Thyroid gland (tissue), 4 donors: Measurements from ENCODE around the gene ABCC4.

Experiments used
- POLR2A ChIP-seq, 2 donors: fragments of 450-650 bp; IDR thresholded peaks; one replicate each; pipeline ENCODE4 v1.6.1; 2017; ENCODE audit warnings: antibody characterized with exemption in 2 of 2, mild to moderate bottlenecking in 2 of 2, moderate library complexity in 1 of 2
- TF ChIP-seq, protein P1 (sequence below), 6 experiments: fragments of 200-600 bp in 3 of 6; fragments of 450-650 bp in 3 of 6; sonication (generic) in 3 of 6; IDR thresholded peaks; one replicate each; pipeline ENCODE4 v1.5.1; 2016 to 2019; ENCODE audit warnings: antibody characterized with exemption in 6 of 6, mild to moderate bottlenecking in 2 of 6, inconsistent platforms in 1 of 6, moderate library complexity in 1 of 6

DNA sequence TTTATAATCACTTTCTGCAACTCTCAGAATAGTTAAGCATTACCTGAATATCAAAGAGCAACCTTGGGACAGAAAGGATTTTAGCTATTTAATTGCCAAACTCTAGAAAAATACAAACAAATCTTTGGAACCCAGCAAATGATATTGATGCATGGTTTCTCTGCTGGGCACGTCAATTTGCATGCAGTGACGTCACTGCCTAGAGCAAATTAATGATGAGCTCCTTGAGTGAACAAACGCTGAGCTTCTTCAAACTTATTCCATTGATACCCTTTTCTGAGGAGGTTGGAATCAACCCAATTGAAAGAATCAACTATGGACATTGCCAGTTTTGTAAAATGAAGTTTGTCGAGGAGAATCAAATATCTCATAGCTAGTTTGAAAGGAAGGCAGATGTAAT, 329.0 kb downstream of the ABCC4 start:
- TF ChIP-seq, protein P1, sequence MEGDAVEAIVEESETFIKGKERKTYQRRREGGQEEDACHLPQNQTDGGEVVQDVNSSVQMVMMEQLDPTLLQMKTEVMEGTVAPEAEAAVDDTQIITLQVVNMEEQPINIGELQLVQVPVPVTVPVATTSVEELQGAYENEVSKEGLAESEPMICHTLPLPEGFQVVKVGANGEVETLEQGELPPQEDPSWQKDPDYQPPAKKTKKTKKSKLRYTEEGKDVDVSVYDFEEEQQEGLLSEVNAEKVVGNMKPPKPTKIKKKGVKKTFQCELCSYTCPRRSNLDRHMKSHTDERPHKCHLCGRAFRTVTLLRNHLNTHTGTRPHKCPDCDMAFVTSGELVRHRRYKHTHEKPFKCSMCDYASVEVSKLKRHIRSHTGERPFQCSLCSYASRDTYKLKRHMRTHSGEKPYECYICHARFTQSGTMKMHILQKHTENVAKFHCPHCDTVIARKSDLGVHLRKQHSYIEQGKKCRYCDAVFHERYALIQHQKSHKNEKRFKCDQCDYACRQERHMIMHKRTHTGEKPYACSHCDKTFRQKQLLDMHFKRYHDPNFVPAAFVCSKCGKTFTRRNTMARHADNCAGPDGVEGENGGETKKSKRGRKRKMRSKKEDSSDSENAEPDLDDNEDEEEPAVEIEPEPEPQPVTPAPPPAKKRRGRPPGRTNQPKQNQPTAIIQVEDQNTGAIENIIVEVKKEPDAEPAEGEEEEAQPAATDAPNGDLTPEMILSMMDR (IDR thresholded peaks at IDR 0.05), result no peak
- no peak for TF ChIP-seq POLR2A (IDR thresholded peaks at IDR 0.05)
